Gastroesophageal sphincter (tissue), 3 donors: ENCODE measurements around the gene PDE1C.

ENCODE experiments used
- CTCF ChIP-seq, 4 experiments: fragments of 200-600 bp in 2 of 4; fragments of 450-650 bp in 2 of 4; sonication (generic) in 1 of 4; IDR thresholded peaks; one replicate each; pipeline ENCODE4 v1.5.1; 2017 to 2019; ENCODE audit warnings: antibody characterized with exemption in 4 of 4, mild to moderate bottlenecking in 2 of 4, moderate library complexity in 2 of 4
- POLR2AphosphoS5 ChIP-seq: sonication (generic); formaldehyde crosslinking; IDR thresholded peaks from one replicate; pipeline ENCODE4 v1.6.1; 2017; ENCODE audit warnings: antibody characterized with exemption

- TF ChIP-seq POLR2AphosphoS5 = no peak
- TF ChIP-seq CTCF (IDR thresholded peaks at IDR 0.05) = no peak
Observed at GRCh38 chr7:31937982-31938381, 132.2 kb downstream of the PDE1C start.
